GM21825 (cell line): ENCODE measurements around the gene ATRNL1.
"Not testable (repeated sequence)": the region's sequence is repeated elsewhere in the genome, so short reads cannot be mapped to it uniquely, and the experiment has no call there.

Experiments
- ATAC-seq: cut with Tn5 transposase; IDR thresholded peaks from one replicate; pipeline ENCODE4 v1.9.1; 2021; ENCODE audit warnings: mild to moderate bottlenecking, moderate library complexity; ENCODE audit not compliant: unreplicated experiment

The ATRNL1 gene

GRCh38 chr10:115409347-115409746 lies 316.2 kb downstream of the ATRNL1 start:
- ATAC-seq = no peak

GRCh38 chr10:115417585-115418265 lies 324.6 kb downstream of the ATRNL1 start:
- ATAC-seq = peak; percentile 89

GRCh38 chr10:115422624-115423023 lies 329.5 kb downstream of the ATRNL1 start:
- no peak for ATAC-seq

GRCh38 chr10:115427611-115428010 lies 334.4 kb downstream of the ATRNL1 start:
- no peak for ATAC-seq

- ATAC-seq = no peak
Measured at GRCh38 chr10:115432188-115432819, 339.1 kb downstream of the ATRNL1 start.

GRCh38 chr10:115436999-115437398 lies 343.8 kb downstream of the ATRNL1 start:
- no peak for ATAC-seq

GRCh38 chr10:115441907-115442545 lies 348.9 kb downstream of the ATRNL1 start:
- no peak for ATAC-seq

GRCh38 chr10:115456812-115457211 lies 363.6 kb downstream of the ATRNL1 start:
- no peak for ATAC-seq

GRCh38 chr10:115483294-115483693 lies 390.1 kb downstream of the ATRNL1 start:
- ATAC-seq = no peak

GRCh38 chr10:115491526-115492140 lies 398.5 kb downstream of the ATRNL1 start:
- ATAC-seq = no peak

- ATAC-seq = no peak
Measured at GRCh38 chr10:115503546-115503945, 410.4 kb downstream of the ATRNL1 start.

GRCh38 chr10:115514895-115515294 lies 421.7 kb downstream of the ATRNL1 start:
- ATAC-seq = no peak

GRCh38 chr10:115525141-115525540 lies 432.0 kb downstream of the ATRNL1 start:
- ATAC-seq = no peak

GRCh38 chr10:115527682-115528081 lies 434.5 kb downstream of the ATRNL1 start:
- not testable (repeated sequence) for ATAC-seq

GRCh38 chr10:115536401-115536800 lies 443.2 kb downstream of the ATRNL1 start:
- not testable (repeated sequence) for ATAC-seq

- no peak for ATAC-seq
Measured at GRCh38 chr10:115539142-115539762, 446.1 kb downstream of the ATRNL1 start.

GRCh38 chr10:115555887-115556402 lies 462.8 kb downstream of the ATRNL1 start:
- ATAC-seq = no peak

GRCh38 chr10:115558252-115558651 lies 465.1 kb downstream of the ATRNL1 start:
- no peak for ATAC-seq

- ATAC-seq = no peak
Measured at GRCh38 chr10:115566867-115567266, 473.7 kb downstream of the ATRNL1 start.

GRCh38 chr10:115572740-115573455 lies 479.7 kb downstream of the ATRNL1 start:
- no peak for ATAC-seq
